Lower lobe of right lung (tissue), 2 donors: ENCODE measurements around the gene ANKRD52. TPM values are rescaled to one million over a fixed set of nuclear protein-coding genes. Genes with fewer than 3 reads are reported as not detected.

Source experiments
- ATAC-seq, 2 donors: fragments of 200-7000 bp; cut with Tn5 transposase; one replicate each; pipeline ENCODE4 v1.9.1; 2020 to 2022; ENCODE audit warnings: mild to moderate bottlenecking in 2 of 2, moderate library complexity in 2 of 2
- DNase-seq: peaks from one replicate; pipeline ENCODE4 v3.0.0-alpha.2; 2020
- H3K27ac ChIP-seq: fragments of 200-600 bp; one replicate; pipeline ENCODE4 v1.8.0; 2022
- H3K27me3 ChIP-seq: fragments of 200-600 bp; one replicate; pipeline ENCODE4 v1.8.0; 2022; ENCODE audit warnings: low read depth
- H3K36me3 ChIP-seq: fragments of 200-600 bp; one replicate; pipeline ENCODE4 v1.8.0; 2022; ENCODE audit warnings: mild to moderate bottlenecking
- H3K4me1 ChIP-seq: fragments of 200-600 bp; one replicate; pipeline ENCODE4 v1.8.0; 2022
- H3K4me3 ChIP-seq: fragments of 200-600 bp; one replicate; pipeline ENCODE4 v1.8.0; 2022; ENCODE audit warnings: mild to moderate bottlenecking
- H3K9me3 ChIP-seq: fragments of 200-600 bp; one replicate; pipeline ENCODE4 v1.8.0; 2022
- intact Hi-C: fragments of 100-400 bp; cut with DNase I; formaldehyde crosslinking; loops from one replicate; pipeline ENCODE4 v1.11.0; 2022
- total RNA-seq: library from RNA; stranded (reverse); fragmentation: NEBNext Ultra II Directional; extraction: Animal tissue kit (Norgen Biotek cat#: 25700); gene quantifications from one replicate; pipeline ENCODE4 v1.2.1, GENCODE V29; 2021
- TF ChIP-seq, protein P1 (sequence below): fragments of 200-600 bp; IDR thresholded peaks from one replicate; pipeline ENCODE4 v1.8.0; 2022; ENCODE audit warnings: antibody characterized with exemption, mild to moderate bottlenecking
- donor health status: DM: no; HTN: yes; CAD: no; lungs with severe emphysema.

Gene ANKRD52
- total RNA-seq, 1 donor from 2014 or later: 27.8 TPM

DNA sequence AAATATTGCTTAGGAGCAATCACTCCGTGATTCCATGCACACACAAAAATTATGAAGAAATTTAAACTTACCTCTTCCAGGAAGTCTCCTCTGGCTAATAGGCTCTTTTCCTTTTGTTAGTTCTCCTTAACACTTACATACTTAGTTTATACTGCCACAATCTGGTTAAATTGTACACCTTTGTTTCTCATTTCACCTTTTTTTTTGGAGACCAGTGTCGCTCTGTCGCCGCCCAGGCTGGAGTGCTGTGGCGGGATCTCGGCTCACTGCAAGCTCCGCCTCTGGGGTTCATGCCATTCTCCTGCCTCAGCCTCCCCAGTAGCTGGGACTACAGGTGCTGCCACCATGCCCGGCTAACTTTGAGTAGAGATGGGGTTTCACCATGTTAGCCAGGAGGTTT is 2.2 kb upstream of the ANKRD52 start:
- Histone ChIP-seq H3K4me1 (peaks cover 30% of the 10 kb centered on the region), H3K36me3 (peaks cover 13% of the 10 kb centered on the region), H3K27me3 (no peaks in the 10 kb centered on the region), H3K4me3 (no peak overlapping the region), H3K9me3 (no peaks in the 10 kb centered on the region), H3K27ac (no peak overlapping the region)
- TF ChIP-seq, protein P1, sequence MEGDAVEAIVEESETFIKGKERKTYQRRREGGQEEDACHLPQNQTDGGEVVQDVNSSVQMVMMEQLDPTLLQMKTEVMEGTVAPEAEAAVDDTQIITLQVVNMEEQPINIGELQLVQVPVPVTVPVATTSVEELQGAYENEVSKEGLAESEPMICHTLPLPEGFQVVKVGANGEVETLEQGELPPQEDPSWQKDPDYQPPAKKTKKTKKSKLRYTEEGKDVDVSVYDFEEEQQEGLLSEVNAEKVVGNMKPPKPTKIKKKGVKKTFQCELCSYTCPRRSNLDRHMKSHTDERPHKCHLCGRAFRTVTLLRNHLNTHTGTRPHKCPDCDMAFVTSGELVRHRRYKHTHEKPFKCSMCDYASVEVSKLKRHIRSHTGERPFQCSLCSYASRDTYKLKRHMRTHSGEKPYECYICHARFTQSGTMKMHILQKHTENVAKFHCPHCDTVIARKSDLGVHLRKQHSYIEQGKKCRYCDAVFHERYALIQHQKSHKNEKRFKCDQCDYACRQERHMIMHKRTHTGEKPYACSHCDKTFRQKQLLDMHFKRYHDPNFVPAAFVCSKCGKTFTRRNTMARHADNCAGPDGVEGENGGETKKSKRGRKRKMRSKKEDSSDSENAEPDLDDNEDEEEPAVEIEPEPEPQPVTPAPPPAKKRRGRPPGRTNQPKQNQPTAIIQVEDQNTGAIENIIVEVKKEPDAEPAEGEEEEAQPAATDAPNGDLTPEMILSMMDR: no peak
- intact Hi-C loops: no loop called here
- ATAC-seq (no peak), DNase-seq (no peak)

GRCh38 chr12:56258820-56259183 is 618 bp upstream of the ANKRD52 start:
- Histone ChIP-seq H3K27me3 (no peaks in the 10 kb centered on the region), H3K4me3 (peak overlapping the region; percentile 96), H3K4me1 (peaks cover 31% of the 10 kb centered on the region), H3K9me3 (no peaks in the 10 kb centered on the region), H3K36me3 (peaks cover 28% of the 10 kb centered on the region), H3K27ac (peak overlapping the region; percentile 86)
- TF ChIP-seq, protein P1: no peak
- intact Hi-C loops: no loop called here
- DNase-seq: no peak
- ATAC-seq: no peak

GRCh38 chr12:56257491-56258067 is 605 bp downstream of the ANKRD52 start:
- Histone ChIP-seq H3K4me3 (peak overlapping the region; percentile 96), H3K4me1 (peaks cover 31% of the 10 kb centered on the region), H3K9me3 (no peaks in the 10 kb centered on the region), H3K36me3 (peaks cover 41% of the 10 kb centered on the region), H3K27ac (peak overlapping the region; percentile 86), H3K27me3 (no peaks in the 10 kb centered on the region)
- DNase-seq (no peak), ATAC-seq (peak; percentile 2 to 28)
- TF ChIP-seq, protein P1: no peak
- intact Hi-C loops: no loop called here

DNA sequence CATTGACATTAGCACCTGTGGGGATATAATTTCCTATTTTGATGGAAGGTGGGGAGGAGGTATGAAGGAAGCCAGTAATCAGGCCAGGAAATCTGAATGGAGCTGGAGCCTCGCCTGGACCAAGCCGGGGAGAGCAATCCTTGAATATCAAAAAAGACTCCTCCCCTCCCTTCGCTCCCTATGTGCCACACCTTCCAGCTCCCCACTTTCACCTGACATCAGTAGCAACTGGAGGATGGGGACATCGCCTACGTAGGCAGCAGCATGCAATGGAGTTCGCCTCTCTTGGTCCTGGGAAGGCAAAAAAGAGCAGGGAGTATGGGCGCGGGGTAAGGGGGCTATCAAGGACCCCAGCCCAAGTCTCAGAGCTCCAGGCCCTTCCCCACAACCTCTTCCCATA is 1.1 kb downstream of the ANKRD52 start:
- no peak for ATAC-seq
- intact Hi-C loops: no loop called here

GRCh38 chr12:56256326-56256960 is 1.7 kb downstream of the ANKRD52 start:
- intact Hi-C loops: no loop called here
- H3K27ac ChIP-seq: no peak overlapping the region
- DNase-seq: no peak

More for the DNA sequence above, 1.1 kb downstream of the ANKRD52 start:
- TF ChIP-seq, protein P1: no peak
- DNase-seq: no peak
- H3K27me3 ChIP-seq: no peaks in the 10 kb centered on the region
- peaks cover 46% of the 10 kb centered on the region for H3K36me3 ChIP-seq
- no peak overlapping the region for H3K27ac ChIP-seq
- H3K4me1 ChIP-seq: peaks cover 31% of the 10 kb centered on the region
- H3K4me3 ChIP-seq: peak overlapping the region; percentile 96
- H3K9me3 ChIP-seq: no peaks in the 10 kb centered on the region

More at GRCh38 chr12:56256326-56256960, 1.7 kb downstream of the ANKRD52 start:
- H3K4me3 ChIP-seq: no peak overlapping the region
- TF ChIP-seq, protein P1: no peak
- H3K36me3 ChIP-seq: peaks cover 52% of the 10 kb centered on the region
- H3K27me3 ChIP-seq: no peaks in the 10 kb centered on the region
- no peaks in the 10 kb centered on the region for H3K9me3 ChIP-seq
- no peak for ATAC-seq
- H3K4me1 ChIP-seq: peaks cover 31% of the 10 kb centered on the region
